HL-60 (cell line): Measurements from ENCODE around the gene ELMO1.

Experiments
- DNase-seq, 2 experiments: peaks; one replicate each; pipeline ENCODE4 v3.0.0-alpha.2; 2010 to 2020; ENCODE audit warnings: low read depth in 1 of 2, low spot score in 1 of 2
- H3K27ac ChIP-seq: fragments of 250-450 bp; sonication (Bioruptor Pico); replicated peaks from 2 replicates; pipeline ENCODE4 v1.5.1; 2020; ENCODE audit warnings: mild to moderate bottlenecking, moderate library complexity
- H3K27me3 ChIP-seq: fragments of 250-450 bp; sonication (Bioruptor Pico); 2 replicates; pipeline ENCODE4 v1.5.1; 2021; ENCODE audit warnings: mild to moderate bottlenecking, moderate library complexity; ENCODE audit not compliant: insufficient read depth, poor library complexity, severe bottlenecking
- H3K4me3 ChIP-seq: replicated peaks from 2 replicates; pipeline ENCODE4 v1.5.1; 2011; ENCODE audit warnings: mild to moderate bottlenecking, control low read depth, low read length; ENCODE audit not compliant: insufficient read depth
- CTCF ChIP-seq: IDR thresholded peaks from one replicate; pipeline ENCODE4 v1.5.1; 2011; ENCODE audit warnings: low read length, control low read depth, inconsistent platforms; ENCODE audit not compliant: insufficient read depth
- GABPA ChIP-seq: IDR thresholded peaks from 2 replicates; pipeline ENCODE4 v1.6.1; 2012; ENCODE audit warnings: low read depth
- POLR2AphosphoS5 ChIP-seq: IDR thresholded peaks from 2 replicates; pipeline ENCODE4 v1.6.1; 2012; ENCODE audit warnings: low read depth
- SPI1 ChIP-seq: IDR thresholded peaks from 2 replicates; pipeline ENCODE4 v1.6.1; 2012; ENCODE audit warnings: low read depth, mild to moderate bottlenecking, borderline replicate concordance
- TF ChIP-seq, protein P1 (sequence below): IDR thresholded peaks from 2 replicates; pipeline ENCODE4 v1.6.1; 2012; ENCODE audit warnings: low read depth; ENCODE audit not compliant: insufficient replicate concordance

Gene ELMO1

GRCh38 chr7:37071124-37071523 lies 377.5 kb downstream of the ELMO1 start:
- H3K27me3 ChIP-seq, result no peaks in the 10 kb centered on the region
- TF ChIP-seq SPI1 (no peak), GABPA (no peak), POLR2AphosphoS5 (no peak), CTCF (no peak)
- TF ChIP-seq, protein P1, sequence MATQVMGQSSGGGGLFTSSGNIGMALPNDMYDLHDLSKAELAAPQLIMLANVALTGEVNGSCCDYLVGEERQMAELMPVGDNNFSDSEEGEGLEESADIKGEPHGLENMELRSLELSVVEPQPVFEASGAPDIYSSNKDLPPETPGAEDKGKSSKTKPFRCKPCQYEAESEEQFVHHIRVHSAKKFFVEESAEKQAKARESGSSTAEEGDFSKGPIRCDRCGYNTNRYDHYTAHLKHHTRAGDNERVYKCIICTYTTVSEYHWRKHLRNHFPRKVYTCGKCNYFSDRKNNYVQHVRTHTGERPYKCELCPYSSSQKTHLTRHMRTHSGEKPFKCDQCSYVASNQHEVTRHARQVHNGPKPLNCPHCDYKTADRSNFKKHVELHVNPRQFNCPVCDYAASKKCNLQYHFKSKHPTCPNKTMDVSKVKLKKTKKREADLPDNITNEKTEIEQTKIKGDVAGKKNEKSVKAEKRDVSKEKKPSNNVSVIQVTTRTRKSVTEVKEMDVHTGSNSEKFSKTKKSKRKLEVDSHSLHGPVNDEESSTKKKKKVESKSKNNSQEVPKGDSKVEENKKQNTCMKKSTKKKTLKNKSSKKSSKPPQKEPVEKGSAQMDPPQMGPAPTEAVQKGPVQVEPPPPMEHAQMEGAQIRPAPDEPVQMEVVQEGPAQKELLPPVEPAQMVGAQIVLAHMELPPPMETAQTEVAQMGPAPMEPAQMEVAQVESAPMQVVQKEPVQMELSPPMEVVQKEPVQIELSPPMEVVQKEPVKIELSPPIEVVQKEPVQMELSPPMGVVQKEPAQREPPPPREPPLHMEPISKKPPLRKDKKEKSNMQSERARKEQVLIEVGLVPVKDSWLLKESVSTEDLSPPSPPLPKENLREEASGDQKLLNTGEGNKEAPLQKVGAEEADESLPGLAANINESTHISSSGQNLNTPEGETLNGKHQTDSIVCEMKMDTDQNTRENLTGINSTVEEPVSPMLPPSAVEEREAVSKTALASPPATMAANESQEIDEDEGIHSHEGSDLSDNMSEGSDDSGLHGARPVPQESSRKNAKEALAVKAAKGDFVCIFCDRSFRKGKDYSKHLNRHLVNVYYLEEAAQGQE, result no peak
- no peak overlapping the region for H3K27ac ChIP-seq
- no peak for DNase-seq
- no peak overlapping the region for H3K4me3 ChIP-seq

- Histone ChIP-seq H3K27ac (no peak overlapping the region), H3K27me3 (no peaks in the 10 kb centered on the region), H3K4me3 (no peak overlapping the region)
- DNase-seq, result no peak
- TF ChIP-seq POLR2AphosphoS5 (no peak), GABPA (no peak), SPI1 (no peak), CTCF (no peak)
- TF ChIP-seq, protein P1, result no peak
Measured at GRCh38 chr7:37070471-37070870, 378.2 kb downstream of the ELMO1 start.

- DNase-seq, result no peak
- TF ChIP-seq POLR2AphosphoS5 (no peak), SPI1 (no peak), GABPA (no peak), CTCF (no peak)
- TF ChIP-seq, protein P1, result no peak
- Histone ChIP-seq H3K27ac (no peak overlapping the region), H3K4me3 (no peak overlapping the region), H3K27me3 (no peaks in the 10 kb centered on the region)
Measured at GRCh38 chr7:37070031-37070430, 378.6 kb downstream of the ELMO1 start.
